Liver (tissue), 9 donors: ENCODE results near the gene FLT1. TPM values are rescaled to one million over a fixed set of nuclear protein-coding genes. Genes with fewer than 3 reads are reported as not detected.

Source experiments
- DNase-seq: peaks from one replicate; pipeline ENCODE4 v3.0.0-alpha.2; 2017; ENCODE audit warnings: low spot score
- H3K27ac ChIP-seq, 2 donors: one replicate each; pipeline ENCODE4 v1.7.0; 2013; ENCODE audit warnings: inconsistent platforms in 2 of 2, low read length in 2 of 2, control low read depth in 1 of 2, low read depth in 1 of 2, mild to moderate bottlenecking in 1 of 2
- H3K27me3 ChIP-seq, 4 donors: one replicate each; pipeline versions ENCODE4 v1.6.1 to v1.7.0; 2013; ENCODE audit warnings: low read length in 3 of 4, inconsistent platforms in 1 of 4, mild to moderate bottlenecking in 1 of 4, moderate library complexity in 1 of 4; ENCODE audit not compliant: control insufficient read depth in 4 of 4, insufficient read depth in 4 of 4
- H3K36me3 ChIP-seq, 4 donors: one replicate each; pipeline versions ENCODE4 v1.6.1 to v1.7.0; 2013; ENCODE audit warnings: low read length in 3 of 4, mild to moderate bottlenecking in 3 of 4, low read depth in 1 of 4, moderate library complexity in 1 of 4; ENCODE audit not compliant: control insufficient read depth in 4 of 4, insufficient read depth in 3 of 4
- H3K4me1 ChIP-seq, 4 donors: one replicate each; pipeline versions ENCODE4 v1.6.1 to v1.7.0; 2013; ENCODE audit warnings: low read length in 3 of 4, mild to moderate bottlenecking in 3 of 4, moderate library complexity in 1 of 4; ENCODE audit not compliant: control insufficient read depth in 4 of 4, insufficient read depth in 4 of 4
- H3K4me3 ChIP-seq, 3 donors: one replicate each; pipeline versions ENCODE4 v1.6.1 to v1.7.0; 2013; ENCODE audit warnings: low read length in 3 of 3, control low read depth in 1 of 3, low read depth in 1 of 3, mild to moderate bottlenecking in 1 of 3
- H3K9ac ChIP-seq, 2 donors: one replicate each; pipeline ENCODE4 v1.7.0; 2013; ENCODE audit warnings: low read length in 2 of 2, mild to moderate bottlenecking in 2 of 2, moderate library complexity in 2 of 2, control low read depth in 1 of 2, low read depth in 1 of 2
- H3K9me3 ChIP-seq, 4 donors: one replicate each; pipeline versions ENCODE4 v1.6.1 to v1.7.0; 2013; ENCODE audit warnings: low read length in 3 of 4; ENCODE audit not compliant: control insufficient read depth in 4 of 4
- CTCF ChIP-seq: fragments of 150-350 bp; IDR thresholded peaks from 2 replicates; pipeline ENCODE4 v1.5.1; 2017; ENCODE audit warnings: improper control_type of control experiment, low read depth, low read length; ENCODE audit not compliant: missing input control
- FOXA1 ChIP-seq: IDR thresholded peaks from 2 replicates; pipeline ENCODE4 v1.6.1; 2016; ENCODE audit warnings: antibody characterized with exemption
- GABPA ChIP-seq, 2 donors: IDR thresholded peaks in 1 of 2; conservative IDR thresholded peaks in 1 of 2; 2 replicates each; pipeline ENCODE4 v1.6.1; 2016; ENCODE audit warnings: antibody characterized with exemption in 2 of 2, mild to moderate bottlenecking in 1 of 2, moderate library complexity in 1 of 2
- HNF4G ChIP-seq: IDR thresholded peaks from 2 replicates; pipeline ENCODE4 v1.6.1; 2016; ENCODE audit warnings: antibody characterized with exemption
- JUND ChIP-seq, 2 donors: IDR thresholded peaks; 2 replicates each; pipeline ENCODE4 v1.6.1; 2016; ENCODE audit warnings: antibody characterized with exemption in 2 of 2
- RAD21 ChIP-seq, 2 donors: IDR thresholded peaks; 2 replicates each; pipeline ENCODE4 v1.6.1; 2016; ENCODE audit warnings: antibody characterized with exemption in 2 of 2, mild to moderate bottlenecking in 2 of 2
- REST ChIP-seq: IDR thresholded peaks from 2 replicates; pipeline ENCODE4 v1.6.1; 2016; ENCODE audit warnings: antibody characterized with exemption, mild to moderate bottlenecking
- ZBTB33 ChIP-seq: IDR thresholded peaks from 2 replicates; pipeline ENCODE4 v1.6.1; 2016; ENCODE audit warnings: antibody characterized with exemption
- WGBS: extraction: QIAGEN DNeasy Blood & Tissue Kit; methylation state at CpG from one replicate; pipeline ENCODE4 v1.1.7; 2013; 5-methylcytosine and 5-hydroxymethylcytosine counted together
- polyA plus RNA-seq, 2 donors: library from polyadenylated mRNA; stranded (reverse) in 1 of 2; unstranded in 1 of 2; fragments of 200-250 nt in 1 of 2; fragments of >200 nt in 1 of 2; fragmentation: Nextera tagmentation in 1 of 2; extraction: Ambion mirVana in 1 of 2; gene quantifications; one replicate each; pipeline versions ENCODE4 v1.2.1 to v1.2.3, GENCODE V29; 2013 to 2015
- total RNA-seq, 2 donors: library from RNA; depleted of rRNA; stranded (reverse); fragments of >200 nt; gene quantifications; one replicate each; pipeline ENCODE4 v1.2.3, GENCODE V29; 2014
- donor health status: healthy.
- donor health status: healthy.
- donor health status: healthy.
- donor health status: healthy.
- donor health status: healthy.

The FLT1 gene
- total and polyA plus RNA-seq, 4 donors, result 4.1 to 19.7 (median 9.3) TPM

GRCh38 chr13:28540612-28541011 is 45.7 kb upstream of the FLT1 start:
- Histone ChIP-seq H3K36me3 (no peaks in the 10 kb centered on the region), H3K4me3 (no peak overlapping the region), H3K27me3 (no peaks in the 10 kb centered on the region), H3K4me1 (no peaks in the 10 kb centered on the region), H3K9ac (no peak overlapping the region), H3K27ac (no peak overlapping the region), H3K9me3 (peaks cover 4 to 12% (median 6%) of the 10 kb centered on the region in 4 donors)
- TF ChIP-seq CTCF, result no peak
- TF ChIP-seq RAD21 (IDR thresholded peaks at IDR 0.05), result no peak
- no peak for TF ChIP-seq GABPA (IDR thresholded peaks at IDR 0.05 in 1 of 2, conservative IDR thresholded peaks at IDR 0.05 in 1 of 2)
- no peak for TF ChIP-seq ZBTB33
- WGBS, result 49% methylated on average over 6 of the region's 6 CpGs
- no peak for DNase-seq

- Histone ChIP-seq H3K27ac (no peak overlapping the region), H3K4me1 (no peaks in the 10 kb centered on the region), H3K9ac (no peak overlapping the region), H3K27me3 (peaks cover 0 to 3% (median 0%) of the 10 kb centered on the region in 4 donors), H3K36me3 (no peaks in the 10 kb centered on the region), H3K4me3 (no peak overlapping the region), H3K9me3 (peaks cover 4 to 12% (median 6%) of the 10 kb centered on the region in 4 donors)
- DNase-seq, result no peak
- TF ChIP-seq REST, result no peak
- TF ChIP-seq GABPA (IDR thresholded peaks at IDR 0.05 in 1 of 2, conservative IDR thresholded peaks at IDR 0.05 in 1 of 2), result no peak
- no peak for TF ChIP-seq RAD21 (IDR thresholded peaks at IDR 0.05)
- no peak for TF ChIP-seq ZBTB33
- no peak for TF ChIP-seq FOXA1
- TF ChIP-seq JUND (IDR thresholded peaks at IDR 0.05), result no peak
- TF ChIP-seq HNF4G, result no peak
- 85% methylated on average over 2 of the region's 2 CpGs for WGBS
Measured at GRCh38 chr13:28539625-28540286, 44.8 kb upstream of the FLT1 start.
